Osteoblast (primary cell): ENCODE results near the gene GATD1. TPM values are rescaled to one million over a fixed set of nuclear protein-coding genes. Genes with fewer than 3 reads are reported as not detected.

Experiments used
- DNase-seq: peaks from one replicate; pipeline ENCODE4 v3.0.0; 2011; ENCODE audit warnings: low spot score, mixed read lengths; ENCODE audit not compliant: insufficient read length; ENCODE audit errors: missing footprints
- H2AFZ ChIP-seq: 2 replicates; pipeline ENCODE4 v1.6.0; 2011; ENCODE audit warnings: mild to moderate bottlenecking, low read length
- H3K27ac ChIP-seq: 2 replicates; pipeline ENCODE4 v1.5.1; 2011; ENCODE audit warnings: mild to moderate bottlenecking, low read depth, low read length, moderate library complexity
- H3K27me3 ChIP-seq: 2 replicates; pipeline ENCODE4 v1.6.0; 2012; ENCODE audit warnings: mild to moderate bottlenecking, control low read depth, inconsistent platforms, low read length, moderate library complexity; ENCODE audit not compliant: insufficient read depth
- H3K36me3 ChIP-seq: 2 replicates; pipeline ENCODE4 v1.5.1; 2011; ENCODE audit warnings: mild to moderate bottlenecking, low read length, control low read depth, moderate library complexity; ENCODE audit not compliant: insufficient read depth
- H3K4me1 ChIP-seq: 2 replicates; pipeline ENCODE4 v1.5.1; 2011; ENCODE audit warnings: mild to moderate bottlenecking, low read length, control low read depth, moderate library complexity; ENCODE audit not compliant: insufficient read depth
- H3K4me2 ChIP-seq: 2 replicates; pipeline ENCODE4 v1.6.0; 2011; ENCODE audit warnings: mild to moderate bottlenecking, low read length; ENCODE audit not compliant: insufficient read depth
- H3K4me3 ChIP-seq: fragments of 200-600 bp; sonication (generic); 3 replicates; pipeline ENCODE4 v1.5.1; 2012; ENCODE audit warnings: mild to moderate bottlenecking, low read length, inconsistent platforms; ENCODE audit not compliant: insufficient read depth
- H3K79me2 ChIP-seq: 2 replicates; pipeline ENCODE4 v1.6.0; 2012; ENCODE audit warnings: mild to moderate bottlenecking, low read length, control low read depth, inconsistent platforms; ENCODE audit not compliant: insufficient read depth
- H3K9me3 ChIP-seq: 2 replicates; pipeline ENCODE4 v1.5.1; 2011; ENCODE audit warnings: low read depth, low read length, control low read depth
- H4K20me1 ChIP-seq: 2 replicates; pipeline ENCODE4 v1.6.0; 2012; ENCODE audit warnings: mild to moderate bottlenecking, low read length, control low read depth; ENCODE audit not compliant: insufficient read depth
- total RNA-seq: library from RNA; depleted of rRNA; stranded (reverse); fragments of >200 nt; gene quantifications from 2 replicates; pipeline ENCODE4 v1.2.3, GENCODE V29; 2012
- TF ChIP-seq, protein P1 (sequence below): IDR thresholded peaks from 2 replicates; pipeline ENCODE4 v1.5.1; 2011; ENCODE audit warnings: mild to moderate bottlenecking, low read depth, low read length, moderate library complexity; ENCODE audit errors: extremely low read depth

GATD1 gene
- total RNA-seq, 1 donor, result 37.3 TPM

DNA sequence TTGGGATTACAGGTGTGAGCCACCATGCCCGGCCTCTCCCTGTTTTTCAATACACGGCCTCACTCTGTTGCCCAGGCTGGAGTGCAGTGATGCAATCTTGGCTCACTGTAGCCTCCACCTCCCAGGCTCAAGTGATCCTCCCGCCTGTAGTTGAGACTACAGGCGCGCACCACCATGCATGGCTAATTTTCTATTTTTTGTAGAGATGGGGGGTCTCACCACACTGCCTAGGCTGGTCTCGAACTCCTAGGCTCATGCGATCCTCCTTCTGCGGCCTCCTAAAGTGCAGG is 11.5 kb downstream of the GATD1 start:
- no peak for DNase-seq
- peaks cover 62% of the 10 kb centered on the region for H3K36me3 ChIP-seq
- peak overlapping the region; percentile 46 for H3K27ac ChIP-seq
- H3K4me1 ChIP-seq, result peaks cover 20% of the 10 kb centered on the region
- TF ChIP-seq, protein P1, sequence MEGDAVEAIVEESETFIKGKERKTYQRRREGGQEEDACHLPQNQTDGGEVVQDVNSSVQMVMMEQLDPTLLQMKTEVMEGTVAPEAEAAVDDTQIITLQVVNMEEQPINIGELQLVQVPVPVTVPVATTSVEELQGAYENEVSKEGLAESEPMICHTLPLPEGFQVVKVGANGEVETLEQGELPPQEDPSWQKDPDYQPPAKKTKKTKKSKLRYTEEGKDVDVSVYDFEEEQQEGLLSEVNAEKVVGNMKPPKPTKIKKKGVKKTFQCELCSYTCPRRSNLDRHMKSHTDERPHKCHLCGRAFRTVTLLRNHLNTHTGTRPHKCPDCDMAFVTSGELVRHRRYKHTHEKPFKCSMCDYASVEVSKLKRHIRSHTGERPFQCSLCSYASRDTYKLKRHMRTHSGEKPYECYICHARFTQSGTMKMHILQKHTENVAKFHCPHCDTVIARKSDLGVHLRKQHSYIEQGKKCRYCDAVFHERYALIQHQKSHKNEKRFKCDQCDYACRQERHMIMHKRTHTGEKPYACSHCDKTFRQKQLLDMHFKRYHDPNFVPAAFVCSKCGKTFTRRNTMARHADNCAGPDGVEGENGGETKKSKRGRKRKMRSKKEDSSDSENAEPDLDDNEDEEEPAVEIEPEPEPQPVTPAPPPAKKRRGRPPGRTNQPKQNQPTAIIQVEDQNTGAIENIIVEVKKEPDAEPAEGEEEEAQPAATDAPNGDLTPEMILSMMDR, result no peak
- no peak overlapping the region for H2AFZ ChIP-seq
- no peaks in the 10 kb centered on the region for H3K27me3 ChIP-seq
- H3K4me2 ChIP-seq, result no peak overlapping the region
- H3K4me3 ChIP-seq, result no peak overlapping the region
- H3K79me2 ChIP-seq, result peaks cover 22% of the 10 kb centered on the region
- H4K20me1 ChIP-seq, result peaks cover 54% of the 10 kb centered on the region
- H3K9me3 ChIP-seq, result no peaks in the 10 kb centered on the region

- no peak overlapping the region for H3K4me2 ChIP-seq
- H3K27ac ChIP-seq, result no peak overlapping the region
- TF ChIP-seq, protein P1, result peak; percentile 56
- no peaks in the 10 kb centered on the region for H3K27me3 ChIP-seq
- peaks cover 61% of the 10 kb centered on the region for H3K36me3 ChIP-seq
- peaks cover 16% of the 10 kb centered on the region for H3K79me2 ChIP-seq
- H4K20me1 ChIP-seq, result peaks cover 49% of the 10 kb centered on the region
- peaks cover 20% of the 10 kb centered on the region for H3K4me1 ChIP-seq
- DNase-seq, result peak; percentile 86
- H3K9me3 ChIP-seq, result no peaks in the 10 kb centered on the region
- H3K4me3 ChIP-seq, result no peak overlapping the region
- no peak overlapping the region for H2AFZ ChIP-seq
Measured at GRCh38 chr11:765025-765801, 12.1 kb downstream of the GATD1 start.

- H3K4me3 ChIP-seq, result no peak overlapping the region
- no peak overlapping the region for H3K27ac ChIP-seq
- no peaks in the 10 kb centered on the region for H3K9me3 ChIP-seq
- H3K4me2 ChIP-seq, result no peak overlapping the region
- peaks cover 20% of the 10 kb centered on the region for H3K4me1 ChIP-seq
- H2AFZ ChIP-seq, result no peak overlapping the region
- H3K36me3 ChIP-seq, result peaks cover 64% of the 10 kb centered on the region
- H3K79me2 ChIP-seq, result peaks cover 14% of the 10 kb centered on the region
- TF ChIP-seq, protein P1, result no peak
- H3K27me3 ChIP-seq, result no peaks in the 10 kb centered on the region
- peak; percentile 53 for DNase-seq
- peaks cover 46% of the 10 kb centered on the region for H4K20me1 ChIP-seq
Measured at GRCh38 chr11:764322-765024, 12.8 kb downstream of the GATD1 start.

- Histone ChIP-seq H3K27me3 (no peaks in the 10 kb centered on the region), H2AFZ (no peak overlapping the region), H3K79me2 (peaks cover 16% of the 10 kb centered on the region), H3K36me3 (peaks cover 71% of the 10 kb centered on the region), H3K9me3 (no peaks in the 10 kb centered on the region), H4K20me1 (peaks cover 46% of the 10 kb centered on the region), H3K4me1 (peaks cover 20% of the 10 kb centered on the region), H3K27ac (peak overlapping the region; percentile 24), H3K4me2 (no peak overlapping the region), H3K4me3 (no peak overlapping the region)
- TF ChIP-seq, protein P1, result no peak
- DNase-seq, result peak; percentile 51
Measured at GRCh38 chr11:763549-764321, 13.6 kb downstream of the GATD1 start.
